Measurements from ENCODE around the gene HECW1. TPM values are rescaled to one million over a fixed set of nuclear protein-coding genes. Genes with fewer than 3 reads are reported as not detected.

The HECW1 gene
- total and polyA plus RNA-seq, 10 of the 15 experiments (the other 5 are each of a cell fraction or from before 2014, with no cell fraction given) = under 0.01 to 0.31 (median 0.04) TPM; not detected in 3

- TF ChIP-seq USF2 (IDR thresholded peaks at IDR 0.05; ENCODE audit: borderline replicate concordance, low read depth, low read length) (no peak), HSF1 (IDR thresholded peaks at IDR 0.05; ENCODE audit: low read depth, low read length) (no peak), NR2C1 (IDR thresholded peaks at IDR 0.05) (no peak), SUPT20H (IDR thresholded peaks at IDR 0.05; ENCODE audit: borderline replicate concordance, control insufficient read depth, low read depth, low read length) (no peak), WRNIP1 (IDR thresholded peaks at IDR 0.05; ENCODE audit: borderline replicate concordance, low read depth, low read length) (no peak)
Observed at GRCh38 chr7:43193893-43194292, 81.4 kb downstream of the HECW1 start (continued).

GRCh38 chr7:43195256-43195655 lies 82.8 kb downstream of the HECW1 start:
- ChIA-PET CTCF (no interaction called here), POLR2A (no interaction called here), SMC1A (ENCODE audit: uncharacterized antibody, unreplicated experiment) (no interaction called here), RAD21 (ENCODE audit: unreplicated experiment) (no interaction called here)
- no peak overlapping the region for H3K4me3 ChIP-seq
- H2AFZ ChIP-seq (ENCODE audit: control insufficient read depth, low read depth, low read length) = no peak overlapping the region
- 34% methylated on average over 7 of the region's 7 CpGs for WGBS (ENCODE audit: insufficient coverage, insufficient replicate concordance, low lambda C conversion rate, missing lambda C conversion rate)
- BruUV-seq (replicated peaks) = no TSS peak
- ATAC-seq (peak; percentile 32; the same call in 1 of the 3 replicates), FAIRE-seq (no peak), DNase-seq (ENCODE audit: low read depth, low spot score) (no peak)
- no peaks in the 10 kb centered on the region for H3K9me3 ChIP-seq (replicated peaks; ENCODE audit: control insufficient read depth, insufficient read depth, low read length)
- intact Hi-C loops (cut with micrococcal nuclease; ENCODE audit: unreplicated experiment) = no loop called here
- no peak overlapping the region for H3K27ac ChIP-seq (ENCODE audit: control insufficient read depth, insufficient read depth)
- H3K4me1 ChIP-seq (ENCODE audit: control insufficient read depth, insufficient read depth, low read length) = no peaks in the 10 kb centered on the region
- no peaks in the 10 kb centered on the region for H3K36me3 ChIP-seq (ENCODE audit: control insufficient read depth in 2 of 2, insufficient read depth in 2 of 2, low read length in 1 of 2)
- H3K79me2 ChIP-seq (ENCODE audit: control insufficient read depth, insufficient read depth, low read length) = no peaks in the 10 kb centered on the region
- no peak overlapping the region for H3K9ac ChIP-seq (ENCODE audit: control insufficient read depth, insufficient read depth, low read length)
- H4K20me1 ChIP-seq (ENCODE audit: control insufficient read depth, insufficient read depth) = no peaks in the 10 kb centered on the region
- peaks cover 0 to 2% of the 10 kb centered on the region in 2 experiments; a peak in 1 of 4 replicates for H3K27me3 ChIP-seq (replicated peaks in 1 of 2; ENCODE audit: control insufficient read depth in 2 of 2, insufficient read depth in 2 of 2, low read length in 1 of 2)
- in situ Hi-C loops (cut with MboI) = no loop called here
- H3K4me2 ChIP-seq (ENCODE audit: control insufficient read depth, insufficient read depth) = no peak overlapping the region
- TF ChIP-seq CHD1 (IDR thresholded peaks at IDR 0.05; ENCODE audit: low read depth, low read length) = no peak
- no peak for TF ChIP-seq IRF5 (IDR thresholded peaks at IDR 0.05; ENCODE audit: borderline replicate concordance)
- TF ChIP-seq ZNF592 (IDR thresholded peaks at IDR 0.05) = no peak
- no peak for TF ChIP-seq YY1 (IDR thresholded peaks at IDR 0.05; ENCODE audit: low read depth, low read length)
- TF ChIP-seq CEBPB (IDR thresholded peaks at IDR 0.05; ENCODE audit: borderline replicate concordance in 1 of 2, low read depth in 2 of 2, low read length in 2 of 2) = no peak
- no peak for TF ChIP-seq RELB (IDR thresholded peaks at IDR 0.05; ENCODE audit: low read depth)
- TF ChIP-seq ZNF24 (IDR thresholded peaks at IDR 0.05) = no peak
- TF ChIP-seq TARDBP (IDR thresholded peaks at IDR 0.05; ENCODE audit: borderline replicate concordance) = no peak
- no peak for TF ChIP-seq HDGF (IDR thresholded peaks at IDR 0.05)

Data from GM12878 (cell line).